Glutamatergic neuron (in vitro differentiated cells): ENCODE data around the gene ZNF728. TPM values are rescaled to one million over a fixed set of nuclear protein-coding genes. Genes with fewer than 3 reads are reported as not detected.

ENCODE experiments used
- total RNA-seq: library from RNA; stranded (reverse); fragmentation: NEBNext Ultra II Directional; extraction: Animal tissue kit (Norgen Biotek cat#: 25700); gene quantifications from one replicate; pipeline ENCODE4 v1.2.1, GENCODE V29; 2021; ENCODE audit not compliant: unreplicated experiment

The ZNF728 gene
- total RNA-seq, 1 donor from 2014 or later: not detected

Other genes starting within 250 kb of the ZNF728 start
- not detected for gene ZNF99, start 219.0 kb downstream of the ZNF728 start, total RNA-seq
- not detected for gene ZNF723, start 170.9 kb downstream of the ZNF728 start, total RNA-seq
- 23.3 TPM for gene ZNF730, start 113.8 kb upstream of the ZNF728 start, total RNA-seq
- 14.6 TPM for gene ZNF724, start 247.2 kb upstream of the ZNF728 start, total RNA-seq